HCT116 (cell line): ENCODE measurements around the gene NOP16. TPM values are rescaled to one million over a fixed set of nuclear protein-coding genes. Genes with fewer than 3 reads are reported as not detected.
A peak's percentile ranks its signal among the peaks of the same experiment; 100 is the strongest.

Experiments used
- ATAC-seq: fragments of 200-7000 bp; cut with Tn5 transposase; 2 replicates; pipeline ENCODE4 v1.9.1; 2020; ENCODE audit warnings: mild to moderate bottlenecking, moderate library complexity
- BruUV-seq: library from RNA; stranded (reverse); fragments of 400-500 nt; replicated peaks from 2 replicates; lab custom pipeline; 2021; lab: Mats Ljungman, UMichigan
- CTCF ChIA-PET: fragments of 300-600 bp; sonication (Branson Sonifier 250); formaldehyde crosslinking; loops from one replicate; lab custom pipeline; 2021; ENCODE audit warnings: antibody characterized with exemption; lab: Charles Lee
- POLR2A ChIA-PET: fragments of 300-600, 350-600 bp; sonication (Branson Sonifier 250); formaldehyde crosslinking; loops from one replicate; lab custom pipeline; 2021; ENCODE audit warnings: antibody characterized with exemption; lab: Charles Lee
- RAD21 ChIA-PET, 2 experiments: fragments of 300-600 bp; sonication (Branson Sonifier 250); formaldehyde crosslinking; loops; one replicate each; lab custom pipeline; 2023; ENCODE audit warnings: low total read pairs in 2 of 2; ENCODE audit not compliant: uncharacterized antibody in 2 of 2, unreplicated experiment in 2 of 2, low non-redundant PET in 1 of 2; lab: Charles Lee
- DNase-seq: peaks from one replicate; pipeline ENCODE4 v3.0.0-alpha.2; 2010; ENCODE audit warnings: low read depth, low spot score
- H2AFZ ChIP-seq: fragments of 200-600 bp; shearing (Covaris generic), sonication (generic); 2 replicates; pipeline ENCODE4 v1.6.1; 2017; ENCODE audit warnings: low read depth, mixed run types, mixed read lengths, antibody characterized with exemption, low read length; ENCODE audit not compliant: poor library complexity, severe bottlenecking
- H3K27ac ChIP-seq: 2 replicates; pipeline ENCODE4 v1.5.1; 2012; ENCODE audit warnings: low read depth, low read length
- H3K27me3 ChIP-seq: fragments of 200-600 bp; sonication (generic); 2 replicates; pipeline ENCODE4 v1.6.1; 2016; ENCODE audit warnings: mixed run types, low read length, mixed read lengths; ENCODE audit not compliant: insufficient read depth
- H3K36me3 ChIP-seq, 2 experiments: fragments of 200-500 bp in 1 of 2; fragments of 200-600 bp in 1 of 2; sonication (Bioruptor generic) in 1 of 2; sonication (generic) in 1 of 2; 2 replicates each; pipeline versions ENCODE4 v1.5.1 to v1.6.1; 2014 to 2016; ENCODE audit warnings: low read length in 2 of 2, inconsistent platforms in 1 of 2, mixed read lengths in 1 of 2, mixed run types in 1 of 2; ENCODE audit not compliant: insufficient read depth in 2 of 2, control insufficient read depth in 1 of 2
- H3K4me1 ChIP-seq, 2 experiments: fragments of 200-600 bp in 1 of 2; sonication (generic) in 1 of 2; 2 replicates each; pipeline versions ENCODE4 v1.5.1 to v1.6.1; 2012 to 2017; ENCODE audit warnings: low read length in 2 of 2, inconsistent platforms in 1 of 2, mild to moderate bottlenecking in 1 of 2, mixed read lengths in 1 of 2, mixed run types in 1 of 2, moderate library complexity in 1 of 2; ENCODE audit not compliant: insufficient read depth in 2 of 2, control insufficient read depth in 1 of 2
- H3K4me2 ChIP-seq: fragments of 200-600 bp; sonication (generic); 2 replicates; pipeline ENCODE4 v1.6.1; 2017; ENCODE audit warnings: mixed run types, low read length, mixed read lengths
- H3K4me3 ChIP-seq, 2 experiments: fragments of 200-600 bp in 1 of 2; sonication (generic) in 1 of 2; replicated peaks in 1 of 2; 2 replicates each; pipeline ENCODE4 v1.5.1; 2011 to 2016; ENCODE audit warnings: low read length in 2 of 2, control low read depth in 1 of 2, low read depth in 1 of 2, mild to moderate bottlenecking in 1 of 2, mixed read lengths in 1 of 2, mixed run types in 1 of 2
- H3K79me2 ChIP-seq: fragments of 200-600 bp; sonication (generic); 2 replicates; pipeline ENCODE4 v1.6.1; 2017; ENCODE audit warnings: mild to moderate bottlenecking, mixed run types, low read length, moderate library complexity, mixed read lengths; ENCODE audit not compliant: insufficient read depth
- H3K9ac ChIP-seq: fragments of 200-600 bp; sonication (generic); 2 replicates; pipeline ENCODE4 v1.6.1; 2016; ENCODE audit warnings: low read length, mixed read lengths
- H3K9me2 ChIP-seq: fragments of 200-600 bp; sonication (generic), shearing (Covaris generic); 2 replicates; pipeline ENCODE4 v1.6.1; 2017; ENCODE audit warnings: mixed run types, mild to moderate bottlenecking, moderate library complexity; ENCODE audit not compliant: insufficient read depth
- H3K9me3 ChIP-seq, 2 experiments: fragments of 200-500 bp in 1 of 2; fragments of 200-600 bp in 1 of 2; sonication (Bioruptor generic) in 1 of 2; sonication (generic) in 1 of 2; 2 replicates each; pipeline ENCODE4 v1.6.1; 2014 to 2017; ENCODE audit warnings: low read length in 2 of 2, mixed read lengths in 2 of 2, inconsistent platforms in 1 of 2, low read depth in 1 of 2, mild to moderate bottlenecking in 1 of 2, mixed run types in 1 of 2, moderate library complexity in 1 of 2; ENCODE audit not compliant: control insufficient read depth in 1 of 2, insufficient read depth in 1 of 2
- H4K20me1 ChIP-seq: fragments of 200-600 bp; sonication (generic), shearing (Covaris generic); 2 replicates; pipeline ENCODE4 v1.6.1; 2017; ENCODE audit warnings: mixed run types, mild to moderate bottlenecking, moderate library complexity; ENCODE audit not compliant: insufficient read depth
- POLR2AphosphoS5 ChIP-seq: IDR thresholded peaks from 2 replicates; pipeline ENCODE4 v1.6.1; 2011; ENCODE audit warnings: mild to moderate bottlenecking, low read depth, low read length, moderate library complexity
- SIN3A ChIP-seq: IDR thresholded peaks from 2 replicates; pipeline ENCODE4 v1.6.1; 2012; ENCODE audit warnings: low read depth
- SP1 ChIP-seq: IDR thresholded peaks from 2 replicates; pipeline ENCODE4 v1.6.1; 2012; ENCODE audit warnings: low read depth
- YY1 ChIP-seq: IDR thresholded peaks from 2 replicates; pipeline ENCODE4 v1.6.1; 2011; ENCODE audit warnings: low read length, low read depth, moderate library complexity, mild to moderate bottlenecking; ENCODE audit not compliant: insufficient replicate concordance; ENCODE audit errors: extremely low read depth
- intact Hi-C: fragments of 100-400 bp; cut with micrococcal nuclease; formaldehyde crosslinking; loops from 2 replicates; pipeline ENCODE4 v1.10.0; 2022
- total RNA-seq: library from RNA; stranded (reverse); gene quantifications from one replicate; pipeline ENCODE4 v1.2.1, GENCODE V29; 2021; ENCODE audit not compliant: unreplicated experiment
- TF ChIP-seq, protein P1 (sequence below): IDR thresholded peaks from 2 replicates; pipeline ENCODE4 v1.6.1; 2011; ENCODE audit warnings: mild to moderate bottlenecking, low read length, moderate library complexity; ENCODE audit not compliant: insufficient replicate concordance; ENCODE audit errors: extremely low read depth
- TF ChIP-seq, protein P2 (sequence below): IDR thresholded peaks from 2 replicates; pipeline ENCODE4 v1.6.1; 2012; ENCODE audit warnings: low read depth
- TF ChIP-seq, protein P3 (sequence below): IDR thresholded peaks from 2 replicates; pipeline ENCODE4 v1.6.1; 2012

The NOP16 gene
- total RNA-seq, 1 experiment from 2014 or later, result 67.1 TPM

DNA sequence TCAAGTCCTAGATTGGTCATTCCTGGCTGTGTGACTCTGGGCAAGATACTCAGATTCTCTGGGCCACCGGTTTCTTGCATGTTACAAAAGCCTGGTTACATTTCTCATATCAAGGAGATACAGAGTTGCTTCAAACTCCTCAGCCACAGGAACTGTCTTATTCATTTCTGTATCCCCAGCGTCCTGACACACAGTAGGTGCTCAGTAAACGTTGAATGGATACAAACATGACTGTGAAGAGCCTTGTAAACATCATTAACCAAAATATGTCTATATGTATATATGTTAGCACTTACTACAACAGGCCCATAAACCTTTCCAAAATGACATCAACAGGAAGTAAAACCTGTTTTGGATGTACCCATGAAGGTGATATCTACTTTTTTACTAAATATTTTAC, 26.3 kb upstream of the NOP16 start:
- no peak for ATAC-seq
- TSS peak; percentile 65 for BruUV-seq
- Histone ChIP-seq H4K20me1 (no peaks in the 10 kb centered on the region), H3K36me3 (no peaks in the 10 kb centered on the region; a peak in 1 of 4 replicates), H2AFZ (no peak overlapping the region), H3K9ac (no peak overlapping the region), H3K4me1 (peaks cover 22 to 44% of the 10 kb centered on the region in 2 experiments), H3K4me2 (peak overlapping the region; percentile 92; the same call in 1 of the 2 replicates), H3K9me3 (no peaks in the 10 kb centered on the region), H3K9me2 (no peaks in the 10 kb centered on the region), H3K79me2 (peaks cover 22% of the 10 kb centered on the region), H3K27ac (no peak overlapping the region), H3K4me3 (no peak overlapping the region), H3K27me3 (no peaks in the 10 kb centered on the region)
- intact Hi-C loops, result loop anchor here (2.0 to 5.0 kb wide), 2 partner anchors 122 to 143 kb away; partner anchors contain the start of gene RNF44
- no peak for DNase-seq
- RAD21 ChIA-PET, result no interaction called here
- POLR2A ChIA-PET, result no interaction called here
- TF ChIP-seq SP1, result no peak
- TF ChIP-seq, protein P1, sequence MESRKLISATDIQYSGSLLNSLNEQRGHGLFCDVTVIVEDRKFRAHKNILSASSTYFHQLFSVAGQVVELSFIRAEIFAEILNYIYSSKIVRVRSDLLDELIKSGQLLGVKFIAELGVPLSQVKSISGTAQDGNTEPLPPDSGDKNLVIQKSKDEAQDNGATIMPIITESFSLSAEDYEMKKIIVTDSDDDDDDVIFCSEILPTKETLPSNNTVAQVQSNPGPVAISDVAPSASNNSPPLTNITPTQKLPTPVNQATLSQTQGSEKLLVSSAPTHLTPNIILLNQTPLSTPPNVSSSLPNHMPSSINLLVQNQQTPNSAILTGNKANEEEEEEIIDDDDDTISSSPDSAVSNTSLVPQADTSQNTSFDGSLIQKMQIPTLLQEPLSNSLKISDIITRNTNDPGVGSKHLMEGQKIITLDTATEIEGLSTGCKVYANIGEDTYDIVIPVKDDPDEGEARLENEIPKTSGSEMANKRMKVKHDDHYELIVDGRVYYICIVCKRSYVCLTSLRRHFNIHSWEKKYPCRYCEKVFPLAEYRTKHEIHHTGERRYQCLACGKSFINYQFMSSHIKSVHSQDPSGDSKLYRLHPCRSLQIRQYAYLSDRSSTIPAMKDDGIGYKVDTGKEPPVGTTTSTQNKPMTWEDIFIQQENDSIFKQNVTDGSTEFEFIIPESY, result no peak
- no peak for TF ChIP-seq POLR2AphosphoS5
- TF ChIP-seq, protein P2, sequence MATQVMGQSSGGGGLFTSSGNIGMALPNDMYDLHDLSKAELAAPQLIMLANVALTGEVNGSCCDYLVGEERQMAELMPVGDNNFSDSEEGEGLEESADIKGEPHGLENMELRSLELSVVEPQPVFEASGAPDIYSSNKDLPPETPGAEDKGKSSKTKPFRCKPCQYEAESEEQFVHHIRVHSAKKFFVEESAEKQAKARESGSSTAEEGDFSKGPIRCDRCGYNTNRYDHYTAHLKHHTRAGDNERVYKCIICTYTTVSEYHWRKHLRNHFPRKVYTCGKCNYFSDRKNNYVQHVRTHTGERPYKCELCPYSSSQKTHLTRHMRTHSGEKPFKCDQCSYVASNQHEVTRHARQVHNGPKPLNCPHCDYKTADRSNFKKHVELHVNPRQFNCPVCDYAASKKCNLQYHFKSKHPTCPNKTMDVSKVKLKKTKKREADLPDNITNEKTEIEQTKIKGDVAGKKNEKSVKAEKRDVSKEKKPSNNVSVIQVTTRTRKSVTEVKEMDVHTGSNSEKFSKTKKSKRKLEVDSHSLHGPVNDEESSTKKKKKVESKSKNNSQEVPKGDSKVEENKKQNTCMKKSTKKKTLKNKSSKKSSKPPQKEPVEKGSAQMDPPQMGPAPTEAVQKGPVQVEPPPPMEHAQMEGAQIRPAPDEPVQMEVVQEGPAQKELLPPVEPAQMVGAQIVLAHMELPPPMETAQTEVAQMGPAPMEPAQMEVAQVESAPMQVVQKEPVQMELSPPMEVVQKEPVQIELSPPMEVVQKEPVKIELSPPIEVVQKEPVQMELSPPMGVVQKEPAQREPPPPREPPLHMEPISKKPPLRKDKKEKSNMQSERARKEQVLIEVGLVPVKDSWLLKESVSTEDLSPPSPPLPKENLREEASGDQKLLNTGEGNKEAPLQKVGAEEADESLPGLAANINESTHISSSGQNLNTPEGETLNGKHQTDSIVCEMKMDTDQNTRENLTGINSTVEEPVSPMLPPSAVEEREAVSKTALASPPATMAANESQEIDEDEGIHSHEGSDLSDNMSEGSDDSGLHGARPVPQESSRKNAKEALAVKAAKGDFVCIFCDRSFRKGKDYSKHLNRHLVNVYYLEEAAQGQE, result no peak
- no peak for TF ChIP-seq SIN3A
- TF ChIP-seq, protein P3, sequence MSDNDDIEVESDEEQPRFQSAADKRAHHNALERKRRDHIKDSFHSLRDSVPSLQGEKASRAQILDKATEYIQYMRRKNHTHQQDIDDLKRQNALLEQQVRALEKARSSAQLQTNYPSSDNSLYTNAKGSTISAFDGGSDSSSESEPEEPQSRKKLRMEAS, result no peak
- TF ChIP-seq YY1, result no peak
- CTCF ChIA-PET, result interaction anchor here (0.9 kb wide), 1 partner anchor 129 kb away, joined by 4 read pairs; no protein-coding TSS in a partner anchor
